Spleen (tissue), 7 donors: ENCODE measurements around the gene HNRNPL.
"Not testable (repeated sequence)": the region's sequence is repeated elsewhere in the genome, so short reads cannot be mapped to it uniquely, and the experiment has no call there.

Experiments used
- POLR2AphosphoS5 ChIP-seq, 3 donors: sonication (generic); formaldehyde crosslinking; IDR thresholded peaks; one replicate each; pipeline ENCODE4 v1.5.1; 2017; ENCODE audit warnings: antibody characterized with exemption in 3 of 3
- TF ChIP-seq, protein P1 (sequence below), 11 experiments: fragments of 200-600 bp in 7 of 11; fragments of 450-650 bp in 4 of 11; sonication (generic) in 4 of 11; IDR thresholded peaks in 8 of 11; conservative IDR thresholded peaks in 3 of 11; 1 replicate in 7 of 11; 2 replicates in 4 of 11; pipeline versions ENCODE4 v1.4.0 to v1.8.0; 2016 to 2021; ENCODE audit warnings: antibody characterized with exemption in 11 of 11, inconsistent platforms in 4 of 11, mild to moderate bottlenecking in 1 of 11
- donor health status: DM: no; HTN: no; CAD: no; lungs with moderate emphysema.
- donor health status: DM: no; HTN: no; CAD: no.
- donor health status: DM: no; HTN: no; CAD: no.

DNA sequence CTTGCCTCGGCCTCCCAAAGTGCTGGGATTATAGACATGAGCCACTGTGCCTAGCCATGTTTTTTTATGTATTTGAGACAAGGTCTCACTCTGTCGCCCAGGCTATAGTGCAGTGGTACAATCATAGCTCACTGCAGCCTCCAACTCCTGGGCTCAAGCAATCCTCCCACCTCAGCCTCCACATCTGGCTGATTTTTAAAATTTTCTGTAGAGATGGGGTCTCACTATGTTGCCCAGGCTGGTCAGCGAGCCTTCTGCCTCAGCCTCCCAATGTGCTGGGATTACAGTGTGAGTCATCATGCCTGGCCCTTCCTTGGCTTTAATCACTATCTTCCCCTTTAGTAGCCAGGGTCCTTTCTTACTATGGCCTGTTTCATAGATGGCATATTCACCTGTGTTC lies 34.9 kb upstream of the HNRNPL start:
- TF ChIP-seq POLR2AphosphoS5 (IDR thresholded peaks at IDR 0.05): not testable (repeated sequence)
- TF ChIP-seq, protein P1, sequence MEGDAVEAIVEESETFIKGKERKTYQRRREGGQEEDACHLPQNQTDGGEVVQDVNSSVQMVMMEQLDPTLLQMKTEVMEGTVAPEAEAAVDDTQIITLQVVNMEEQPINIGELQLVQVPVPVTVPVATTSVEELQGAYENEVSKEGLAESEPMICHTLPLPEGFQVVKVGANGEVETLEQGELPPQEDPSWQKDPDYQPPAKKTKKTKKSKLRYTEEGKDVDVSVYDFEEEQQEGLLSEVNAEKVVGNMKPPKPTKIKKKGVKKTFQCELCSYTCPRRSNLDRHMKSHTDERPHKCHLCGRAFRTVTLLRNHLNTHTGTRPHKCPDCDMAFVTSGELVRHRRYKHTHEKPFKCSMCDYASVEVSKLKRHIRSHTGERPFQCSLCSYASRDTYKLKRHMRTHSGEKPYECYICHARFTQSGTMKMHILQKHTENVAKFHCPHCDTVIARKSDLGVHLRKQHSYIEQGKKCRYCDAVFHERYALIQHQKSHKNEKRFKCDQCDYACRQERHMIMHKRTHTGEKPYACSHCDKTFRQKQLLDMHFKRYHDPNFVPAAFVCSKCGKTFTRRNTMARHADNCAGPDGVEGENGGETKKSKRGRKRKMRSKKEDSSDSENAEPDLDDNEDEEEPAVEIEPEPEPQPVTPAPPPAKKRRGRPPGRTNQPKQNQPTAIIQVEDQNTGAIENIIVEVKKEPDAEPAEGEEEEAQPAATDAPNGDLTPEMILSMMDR (IDR thresholded peaks at IDR 0.05 in 8 of 11, conservative IDR thresholded peaks at IDR 0.05 in 3 of 11): not testable (repeated sequence)
